Lower leg skin (tissue), 3 donors: ENCODE results near the gene CEP350.

Source experiments
- POLR2A ChIP-seq, 2 donors: fragments of 450-650 bp; IDR thresholded peaks; one replicate each; pipeline ENCODE4 v1.6.1; 2016 to 2017; ENCODE audit warnings: antibody characterized with exemption in 2 of 2, mild to moderate bottlenecking in 1 of 2, moderate library complexity in 1 of 2
- TF ChIP-seq, protein P1 (sequence below), 3 donors: fragments of 450-650 bp; IDR thresholded peaks; one replicate each; pipeline ENCODE4 v1.5.1; 2016; ENCODE audit warnings: antibody characterized with exemption in 3 of 3, mild to moderate bottlenecking in 3 of 3, moderate library complexity in 2 of 3

DNA sequence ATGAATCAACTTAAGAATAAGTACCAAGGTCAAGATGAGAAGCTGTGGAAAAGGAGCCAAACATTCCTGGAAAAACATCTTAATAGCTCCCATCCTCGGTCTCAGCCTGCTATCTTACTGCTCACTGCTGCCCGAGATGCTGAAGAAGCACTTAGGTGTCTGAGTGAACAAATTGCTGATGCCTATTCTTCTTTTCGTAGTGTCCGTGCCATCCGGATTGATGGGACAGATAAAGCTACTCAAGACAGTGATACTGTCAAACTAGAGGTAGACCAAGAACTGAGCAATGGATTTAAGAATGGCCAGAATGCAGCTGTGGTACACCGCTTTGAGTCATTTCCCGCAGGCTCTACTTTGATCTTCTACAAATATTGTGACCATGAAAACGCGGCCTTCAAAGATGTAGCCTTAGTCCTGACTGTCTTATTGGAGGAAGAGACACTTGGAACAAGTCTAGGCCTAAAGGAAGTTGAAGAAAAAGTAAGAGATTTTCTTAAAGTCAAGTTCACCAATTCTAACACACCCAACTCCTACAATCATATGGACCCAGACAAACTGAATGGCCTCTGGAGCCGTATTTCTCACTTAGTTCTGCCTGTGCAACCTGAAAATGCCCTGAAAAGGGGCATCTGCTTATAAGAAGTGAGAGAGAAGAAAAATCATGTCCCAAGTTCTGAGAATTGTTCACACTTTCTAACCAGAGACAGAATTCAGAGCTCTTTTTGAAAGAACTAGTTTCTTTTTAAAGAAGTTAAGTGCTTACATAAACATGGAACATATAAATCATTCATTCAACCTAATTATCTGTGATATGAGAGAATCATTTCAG is 36.8 kb upstream of the CEP350 start:
- TF ChIP-seq, protein P1, sequence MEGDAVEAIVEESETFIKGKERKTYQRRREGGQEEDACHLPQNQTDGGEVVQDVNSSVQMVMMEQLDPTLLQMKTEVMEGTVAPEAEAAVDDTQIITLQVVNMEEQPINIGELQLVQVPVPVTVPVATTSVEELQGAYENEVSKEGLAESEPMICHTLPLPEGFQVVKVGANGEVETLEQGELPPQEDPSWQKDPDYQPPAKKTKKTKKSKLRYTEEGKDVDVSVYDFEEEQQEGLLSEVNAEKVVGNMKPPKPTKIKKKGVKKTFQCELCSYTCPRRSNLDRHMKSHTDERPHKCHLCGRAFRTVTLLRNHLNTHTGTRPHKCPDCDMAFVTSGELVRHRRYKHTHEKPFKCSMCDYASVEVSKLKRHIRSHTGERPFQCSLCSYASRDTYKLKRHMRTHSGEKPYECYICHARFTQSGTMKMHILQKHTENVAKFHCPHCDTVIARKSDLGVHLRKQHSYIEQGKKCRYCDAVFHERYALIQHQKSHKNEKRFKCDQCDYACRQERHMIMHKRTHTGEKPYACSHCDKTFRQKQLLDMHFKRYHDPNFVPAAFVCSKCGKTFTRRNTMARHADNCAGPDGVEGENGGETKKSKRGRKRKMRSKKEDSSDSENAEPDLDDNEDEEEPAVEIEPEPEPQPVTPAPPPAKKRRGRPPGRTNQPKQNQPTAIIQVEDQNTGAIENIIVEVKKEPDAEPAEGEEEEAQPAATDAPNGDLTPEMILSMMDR (IDR thresholded peaks at IDR 0.05) = no peak
- no peak for TF ChIP-seq POLR2A (IDR thresholded peaks at IDR 0.05)
